ENCODE data around the gene CDK12. TPM values are rescaled to one million over a fixed set of nuclear protein-coding genes. Genes with fewer than 3 reads are reported as not detected.

The CDK12 gene
- total RNA-seq, 1 experiment from 2014 or later = 30.7 TPM

DNA sequence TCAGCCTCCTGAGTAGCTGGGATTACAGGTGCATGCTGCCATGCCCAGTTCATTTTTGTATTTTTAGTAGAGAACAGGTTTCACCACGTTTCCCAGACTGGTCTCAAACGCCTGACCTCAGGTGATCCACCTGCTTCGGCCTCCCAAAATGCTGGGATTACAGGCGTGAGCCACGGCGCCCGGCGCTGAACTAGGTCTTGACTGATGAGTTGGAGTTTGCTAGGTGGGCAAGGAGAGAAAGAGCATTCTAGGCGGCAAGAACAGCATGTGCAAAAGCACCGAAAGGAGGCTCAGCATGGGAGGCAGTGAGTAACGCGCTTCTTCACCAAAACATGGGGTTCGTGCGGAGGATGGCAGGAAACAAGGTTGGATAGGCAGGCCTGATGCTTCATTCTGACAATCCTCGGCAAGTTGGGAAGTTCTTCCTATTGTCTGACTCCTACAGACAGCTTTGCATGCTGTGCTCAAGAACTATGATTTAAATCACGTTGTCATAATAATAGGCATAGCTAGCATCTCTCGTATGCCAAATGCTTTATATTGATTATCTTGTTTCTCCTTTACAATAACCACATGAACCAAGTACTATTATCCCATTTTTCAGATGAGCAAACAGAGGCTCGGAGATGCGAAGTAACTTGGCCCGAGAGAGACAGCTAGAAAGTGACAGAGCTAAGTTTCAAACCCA, 119.9 kb downstream of the CDK12 start:
- no peak for DNase-seq (ENCODE audit: low read depth)

DNA sequence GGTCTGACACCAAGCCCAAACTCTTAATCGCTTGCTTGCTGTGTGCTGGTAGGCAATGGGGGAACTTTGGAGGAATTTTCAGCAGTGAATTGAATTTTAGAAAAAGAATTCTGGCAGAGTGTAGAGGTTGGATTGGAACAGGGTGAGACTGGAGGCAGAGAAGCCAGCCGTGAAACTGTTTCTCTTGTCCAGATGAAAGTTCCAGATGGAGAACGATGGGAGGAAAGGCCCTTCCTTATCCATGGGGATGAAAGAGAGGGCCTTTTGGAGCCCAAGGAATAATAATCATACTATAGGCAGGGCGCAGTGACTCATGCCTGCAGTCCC, 120.4 kb downstream of the CDK12 start:
- DNase-seq (ENCODE audit: low read depth) = no peak

DNA sequence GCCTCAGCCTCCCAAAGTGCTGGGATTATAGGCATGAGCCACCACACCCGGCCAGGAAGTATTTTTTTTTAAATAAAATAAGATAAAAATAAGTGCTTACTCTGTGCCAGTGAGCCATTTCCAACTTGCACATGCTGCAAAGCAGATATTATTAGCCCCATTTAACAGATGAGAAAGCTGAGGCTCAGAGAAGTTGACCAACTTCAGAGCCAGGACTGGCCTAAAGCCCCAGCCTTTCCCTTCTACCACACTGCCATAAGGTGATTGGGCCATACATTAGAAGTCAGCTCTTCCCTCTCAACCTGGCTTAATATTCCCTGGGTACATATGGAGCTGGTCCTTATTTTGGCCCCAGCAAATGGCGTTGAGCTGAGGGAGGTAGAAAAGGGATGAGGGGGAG, 121.4 kb downstream of the CDK12 start:
- no peak for DNase-seq (ENCODE audit: low read depth)

Other genes with a start within 250 kb of the CDK12 start
- 0.07 TPM in 1 of 2 replicates, not detected in the other for gene STAC2, start 235.5 kb upstream of the CDK12 start, total RNA-seq (2014; rRNA removed; shearing (Covaris generic))
- gene FBXL20, start 59.9 kb upstream of the CDK12 start, total RNA-seq (2014; rRNA removed; shearing (Covaris generic)) = 6.5 and 9.9 TPM in 2 replicates
- gene MED1, start 10.2 kb upstream of the CDK12 start, total RNA-seq (2014; rRNA removed; shearing (Covaris generic)) = 15.3 and 18.7 TPM in 2 replicates
- gene NEUROD2, start 146.4 kb downstream of the CDK12 start, total RNA-seq (2014; rRNA removed; shearing (Covaris generic)) = not detected in 2 replicates
- gene PPP1R1B, start 165.5 kb downstream of the CDK12 start, total RNA-seq (2014; rRNA removed; shearing (Covaris generic)) = not detected in 2 replicates
- 20.8 and 33.1 TPM in 2 replicates for gene STARD3, start 175.7 kb downstream of the CDK12 start, total RNA-seq (2014; rRNA removed; shearing (Covaris generic))
- gene TCAP, start 203.9 kb downstream of the CDK12 start, total RNA-seq (2014; rRNA removed; shearing (Covaris generic)) = 0.05 TPM in 1 of 2 replicates, not detected in the other
- gene PNMT, start 207.0 kb downstream of the CDK12 start, total RNA-seq (2014; rRNA removed; shearing (Covaris generic)) = not detected in 2 replicates
- gene PGAP3, start 226.6 kb downstream of the CDK12 start, total RNA-seq (2014; rRNA removed; shearing (Covaris generic)) = 9.2 and 13.0 TPM in 2 replicates
- 1.2 and 1.8 TPM in 2 replicates for gene ERBB2, start 238.6 kb downstream of the CDK12 start, total RNA-seq (2014; rRNA removed; shearing (Covaris generic))

All from M059J (cell line).